ENCODE measurements around the gene FAF1. TPM values are rescaled to one million over a fixed set of nuclear protein-coding genes. Genes with fewer than 3 reads are reported as not detected.
A peak's percentile ranks its signal among the peaks of the same experiment; 100 is the strongest.

Gene FAF1
- total RNA-seq, 1 donor from 2014 or later, result 52.7 TPM

DNA sequence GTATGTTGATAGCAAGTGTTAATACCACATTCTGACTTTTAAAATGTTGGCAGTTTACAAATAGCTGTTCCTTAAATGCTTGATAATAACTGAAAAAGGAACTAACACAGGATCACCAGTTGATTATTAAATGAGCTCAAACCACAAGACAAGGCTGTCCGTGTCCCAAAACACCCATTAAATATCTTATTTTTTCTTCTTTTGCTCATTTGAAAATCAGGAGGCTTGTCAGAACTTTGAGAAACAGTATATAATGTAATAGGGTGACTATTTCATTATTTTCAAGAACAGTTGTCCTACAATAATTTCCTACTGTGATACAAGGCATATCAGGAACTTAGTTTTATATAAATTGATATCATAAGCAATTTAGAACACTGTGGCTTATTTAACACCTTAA lies 12.7 kb upstream of the FAF1 start:
- FAIRE-seq, result no peak
- no peak overlapping the region for H3K4me3 ChIP-seq (ENCODE audit: low read depth, low read length)
- TF ChIP-seq CTCF (IDR thresholded peaks at IDR 0.05; ENCODE audit: insufficient read depth, low read length, severe bottlenecking), result no peak

DNA sequence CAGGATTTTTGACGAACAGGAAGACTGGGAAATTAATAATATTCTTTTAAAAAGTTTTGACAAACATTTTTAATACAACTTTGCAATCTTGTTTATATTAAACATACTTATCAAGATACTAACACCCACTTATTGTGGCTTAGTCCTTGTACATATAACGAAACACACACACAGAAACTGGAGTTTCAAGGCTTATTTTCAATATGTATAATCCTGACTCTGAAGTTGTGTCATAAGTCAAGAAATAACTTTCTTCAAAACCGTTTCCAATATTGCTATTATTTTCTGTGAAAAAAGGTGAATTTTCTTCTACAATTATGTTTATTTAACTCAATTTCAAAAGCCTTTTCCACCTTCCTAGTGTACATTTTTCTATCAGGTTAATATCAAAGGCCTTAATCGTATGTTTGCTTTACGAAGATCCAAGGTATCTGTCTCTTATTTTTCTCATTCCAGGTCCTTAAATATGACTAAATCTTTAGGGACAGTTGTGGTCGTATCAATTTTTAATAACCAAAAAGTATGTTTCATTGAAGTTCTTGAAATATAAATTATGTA lies 11.8 kb upstream of the FAF1 start:
- Histone ChIP-seq H3K27me3 (ENCODE audit: control insufficient read depth, insufficient read depth, low read length) (no peaks in the 10 kb centered on the region), H3K4me3 (ENCODE audit: low read depth, low read length) (no peak overlapping the region), H3K36me3 (ENCODE audit: control insufficient read depth, insufficient read depth, low read length) (no peaks in the 10 kb centered on the region)
- no peak for FAIRE-seq
- TF ChIP-seq CTCF (IDR thresholded peaks at IDR 0.05; ENCODE audit: insufficient read depth, low read length, severe bottlenecking), result no peak
- no peak for DNase-seq (ENCODE audit: low read depth)

More for the DNA sequence above, 12.7 kb upstream of the FAF1 start:
- Histone ChIP-seq H3K27me3 (ENCODE audit: control insufficient read depth, insufficient read depth, low read length) (no peaks in the 10 kb centered on the region), H3K36me3 (ENCODE audit: control insufficient read depth, insufficient read depth, low read length) (no peaks in the 10 kb centered on the region)
- DNase-seq (ENCODE audit: low read depth), result no peak

- Histone ChIP-seq H3K36me3 (ENCODE audit: control insufficient read depth, insufficient read depth, low read length) (no peaks in the 10 kb centered on the region), H3K4me3 (ENCODE audit: low read depth, low read length) (no peak overlapping the region), H3K27me3 (ENCODE audit: control insufficient read depth, insufficient read depth, low read length) (no peaks in the 10 kb centered on the region)
- DNase-seq (ENCODE audit: low read depth), result no peak
- TF ChIP-seq CTCF (IDR thresholded peaks at IDR 0.05; ENCODE audit: insufficient read depth, low read length, severe bottlenecking), result no peak
- FAIRE-seq, result no peak
These were observed 11.0 kb upstream of the FAF1 start for GRCh38 chr1:50970931-50971582.

- peak overlapping the region; percentile 88 for H3K4me3 ChIP-seq (ENCODE audit: low read depth, low read length)
- H3K27me3 ChIP-seq (ENCODE audit: control insufficient read depth, insufficient read depth, low read length), result no peaks in the 10 kb centered on the region
- H3K36me3 ChIP-seq (ENCODE audit: control insufficient read depth, insufficient read depth, low read length), result no peaks in the 10 kb centered on the region
- FAIRE-seq (no peak), DNase-seq (ENCODE audit: low read depth) (peak; percentile 20)
- no peak for TF ChIP-seq CTCF (IDR thresholded peaks at IDR 0.05; ENCODE audit: insufficient read depth, low read length, severe bottlenecking)
These were observed 10.4 kb upstream of the FAF1 start for GRCh38 chr1:50970509-50970887.

- peak; percentile 77 for DNase-seq (ENCODE audit: low read depth)
- H3K27me3 ChIP-seq (ENCODE audit: control insufficient read depth, insufficient read depth, low read length), result no peaks in the 10 kb centered on the region
- FAIRE-seq, result no peak
- no peaks in the 10 kb centered on the region for H3K36me3 ChIP-seq (ENCODE audit: control insufficient read depth, insufficient read depth, low read length)
- TF ChIP-seq CTCF (IDR thresholded peaks at IDR 0.05; ENCODE audit: insufficient read depth, low read length, severe bottlenecking), result no peak
- H3K4me3 ChIP-seq (ENCODE audit: low read depth, low read length), result peak within 1 kb of the TSS; percentile 88
These were observed 9.8 kb upstream of the FAF1 start, which contains the start of gene CDKN2C for GRCh38 chr1:50969611-50970508. CDKN2C (plus strand) TSS chr1:50970245; CDS start chr1:50970369, 124 bp downstream.

All from bronchial epithelial cell (primary cell).